Measurements from ENCODE around the gene HTR1A.

The HTR1A gene

GRCh38 chr5:63962279-63962678 is at the start of gene HTR1A:
HTR1A (minus strand) TSS chr5:63962445; CDS start chr5:63961719, 726 bp downstream.
- DNase-seq = no peak

DNA sequence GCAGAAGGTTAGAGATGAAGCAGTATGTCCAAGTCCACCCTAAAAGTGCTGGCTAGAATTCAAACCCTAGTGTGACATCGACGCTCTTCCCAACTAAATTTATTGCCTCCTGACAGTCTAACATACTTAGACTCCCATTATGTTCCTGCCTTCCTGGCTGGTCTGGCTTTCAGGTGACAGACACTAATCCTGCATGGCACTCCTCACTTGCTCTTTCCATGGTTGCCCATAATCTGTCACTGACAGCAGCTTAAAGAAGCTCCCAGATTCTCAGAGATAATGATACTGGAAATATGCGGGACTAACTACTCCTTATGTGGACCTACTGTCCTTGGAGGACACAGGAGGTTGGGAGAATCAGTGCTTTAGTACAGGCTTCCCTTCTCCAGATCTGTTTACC is 41.7 kb upstream of the HTR1A start:
- no peak for DNase-seq

DNA sequence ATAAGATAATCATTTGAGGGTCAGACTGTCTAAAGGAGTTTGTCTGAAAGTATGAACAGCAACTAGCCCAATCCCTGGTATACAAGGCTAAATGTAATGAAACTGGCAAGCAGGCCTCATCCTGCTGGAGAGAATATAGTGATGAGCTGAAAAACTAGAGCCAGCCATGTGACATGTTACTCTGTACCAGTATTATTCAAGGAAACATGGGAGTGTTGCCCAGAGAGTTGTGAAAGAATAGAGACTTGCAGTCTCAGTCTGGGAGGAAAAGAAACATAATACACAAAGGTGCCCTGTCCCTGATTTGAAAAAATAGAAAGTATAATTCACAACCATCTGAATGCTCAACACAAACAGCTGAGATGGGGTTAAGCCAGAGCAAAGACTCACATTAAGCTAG is 37.9 kb upstream of the HTR1A start:
- DNase-seq = no peak

GRCh38 chr5:63987053-63987452 is 24.8 kb upstream of the HTR1A start:
- no peak for DNase-seq

GRCh38 chr5:63981864-63982263 is 19.6 kb upstream of the HTR1A start:
- DNase-seq = no peak

DNA sequence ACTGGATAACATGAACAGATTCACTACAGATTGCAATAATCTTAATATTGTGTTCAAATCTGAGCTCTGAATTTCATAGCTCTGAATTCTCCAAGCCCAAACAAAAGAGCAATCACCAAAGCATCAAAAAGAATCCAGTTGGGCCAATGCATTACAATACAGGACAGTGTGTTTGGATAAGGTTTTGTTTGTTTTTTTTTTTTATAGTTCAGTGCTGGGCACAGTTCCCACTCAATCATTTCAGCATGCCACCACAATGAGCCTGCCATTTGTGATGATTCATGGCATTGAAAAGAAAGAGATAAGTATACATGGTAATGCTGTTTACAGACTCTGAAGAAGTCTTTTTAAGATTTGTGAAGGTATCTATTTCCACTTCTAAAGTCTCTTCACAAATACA is 1.7 kb upstream of the HTR1A start:
- DNase-seq = no peak

GRCh38 chr5:63963080-63963735 is 963 bp upstream of the HTR1A start:
- no peak for DNase-seq

- DNase-seq = no peak
These were observed 565 bp downstream of the HTR1A start for GRCh38 chr5:63961598-63962161.

- DNase-seq = no peak
These were observed 1.1 kb downstream of the HTR1A start for GRCh38 chr5:63961125-63961597.

GRCh38 chr5:63960646-63961045 is 1.6 kb downstream of the HTR1A start:
- DNase-seq = no peak

DNA sequence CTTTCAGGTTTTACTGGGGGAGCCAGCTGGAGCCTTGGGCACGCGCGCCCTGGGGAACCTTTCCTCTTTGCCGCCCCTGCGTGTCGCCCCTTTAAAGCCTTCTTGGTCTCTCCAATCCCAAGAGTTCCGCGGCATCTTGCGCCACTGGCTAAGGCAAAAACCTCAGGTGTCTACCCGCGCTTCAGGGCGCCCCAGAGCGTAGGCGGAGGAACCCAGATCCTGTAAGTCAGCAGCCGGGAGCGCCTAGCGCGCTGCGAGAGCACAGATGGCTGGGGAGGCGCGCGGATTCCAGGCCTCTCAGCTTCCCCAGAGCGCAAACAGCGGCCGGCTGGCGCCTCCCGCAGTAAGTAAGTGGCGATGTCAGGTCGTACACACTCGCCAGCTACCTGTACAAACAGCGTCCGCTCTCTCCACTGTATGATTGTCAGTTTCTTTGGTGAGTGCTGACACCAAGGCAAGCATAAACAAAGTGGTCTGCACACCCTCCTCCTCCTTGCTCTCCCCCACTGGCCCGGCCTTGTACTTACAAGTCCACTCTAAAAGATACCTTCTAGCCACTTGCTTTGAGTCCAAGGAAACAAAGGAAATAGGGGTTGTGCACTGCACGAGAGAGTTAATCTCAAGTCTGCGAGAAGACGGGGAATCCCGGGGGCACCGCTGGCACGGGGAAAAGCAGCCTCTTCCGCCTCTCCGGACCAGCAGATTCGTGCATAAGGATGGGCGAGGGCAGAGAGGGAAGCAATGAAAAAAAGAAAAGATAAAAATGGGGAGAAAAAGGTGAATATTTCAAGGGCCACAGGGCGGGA is 2.9 kb downstream of the HTR1A start:
- no peak for DNase-seq

DNA sequence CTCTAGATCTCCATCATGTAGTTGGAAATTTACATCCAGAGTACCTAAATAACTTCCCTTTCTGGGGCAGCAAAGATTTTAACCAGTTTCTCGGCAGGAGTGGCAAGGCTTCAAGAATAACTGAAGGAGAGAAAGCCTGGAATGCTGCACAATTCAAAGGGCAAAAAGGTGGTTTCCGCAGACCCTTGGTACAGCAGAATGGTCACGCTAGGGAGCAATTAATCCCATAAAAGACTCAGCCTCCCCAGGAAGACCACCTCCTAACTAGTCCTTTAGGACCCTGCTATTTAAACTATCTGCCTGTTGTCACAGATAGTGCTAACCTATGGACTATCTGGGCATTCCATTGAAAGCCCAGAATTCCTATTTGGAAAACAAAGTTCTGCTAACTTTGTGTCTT is 3.6 kb downstream of the HTR1A start:
- DNase-seq = no peak

DNA sequence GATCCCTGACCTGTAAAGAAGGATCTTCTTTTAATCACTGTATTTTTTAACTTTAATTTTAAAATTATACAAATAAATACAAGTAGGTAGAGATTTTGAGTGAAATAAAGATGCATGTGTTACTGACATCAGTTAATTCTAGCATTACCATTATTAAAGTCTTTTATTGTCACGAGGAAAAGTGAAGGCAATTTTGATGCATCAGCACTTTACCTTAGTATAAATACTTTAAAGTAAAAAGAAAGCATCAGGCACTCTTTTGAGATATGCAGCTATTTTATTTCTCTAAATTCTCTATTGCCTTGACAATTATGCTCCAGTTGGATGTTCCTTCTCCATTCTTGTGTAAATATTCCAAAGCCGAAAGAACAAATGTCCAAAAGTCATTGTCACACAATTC is 4.6 kb downstream of the HTR1A start:
- no peak for DNase-seq

GRCh38 chr5:63953217-63953616 is 9.0 kb downstream of the HTR1A start:
- no peak for DNase-seq

DNA sequence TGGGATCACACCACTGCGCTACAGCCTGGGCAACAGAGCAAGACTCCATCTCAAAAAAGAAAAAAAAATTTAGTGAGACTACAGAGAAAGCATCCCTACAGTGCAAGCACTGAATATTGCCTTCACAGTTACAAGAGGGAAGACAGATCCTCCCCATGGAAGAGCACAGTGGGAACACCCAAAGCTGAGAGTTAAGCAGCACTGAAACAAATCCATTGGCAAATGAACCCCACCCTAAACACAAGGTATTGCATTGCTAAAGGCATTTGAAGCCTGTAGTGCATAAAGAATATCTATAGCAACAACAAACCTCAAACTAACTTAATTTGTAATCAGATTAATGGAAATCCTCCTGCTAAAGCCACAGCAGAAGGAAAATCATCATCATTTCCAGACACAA is 27.1 kb downstream of the HTR1A start:
- no peak for DNase-seq

- no peak for DNase-seq
These were observed 30.4 kb downstream of the HTR1A start for GRCh38 chr5:63931836-63932235.

DNA sequence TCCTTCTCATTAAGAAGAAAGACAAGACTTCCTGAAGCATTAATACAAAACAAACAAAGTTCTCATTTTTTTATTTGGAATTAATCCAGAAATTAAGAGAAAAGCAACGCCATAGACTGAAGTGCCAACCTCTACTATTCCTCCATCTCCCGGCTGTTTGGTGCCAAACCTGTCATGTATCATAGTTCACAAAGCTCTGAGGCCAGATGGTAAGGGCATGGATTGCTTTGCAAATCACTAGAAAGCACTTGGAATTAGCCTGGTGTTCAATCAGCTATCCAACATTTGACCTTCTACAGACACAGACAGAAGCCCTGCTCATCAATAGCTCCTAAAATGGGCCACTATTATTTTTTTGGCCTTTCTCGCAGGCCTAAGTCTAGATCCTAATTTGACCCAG is 33.8 kb downstream of the HTR1A start:
- no peak for DNase-seq

DNA sequence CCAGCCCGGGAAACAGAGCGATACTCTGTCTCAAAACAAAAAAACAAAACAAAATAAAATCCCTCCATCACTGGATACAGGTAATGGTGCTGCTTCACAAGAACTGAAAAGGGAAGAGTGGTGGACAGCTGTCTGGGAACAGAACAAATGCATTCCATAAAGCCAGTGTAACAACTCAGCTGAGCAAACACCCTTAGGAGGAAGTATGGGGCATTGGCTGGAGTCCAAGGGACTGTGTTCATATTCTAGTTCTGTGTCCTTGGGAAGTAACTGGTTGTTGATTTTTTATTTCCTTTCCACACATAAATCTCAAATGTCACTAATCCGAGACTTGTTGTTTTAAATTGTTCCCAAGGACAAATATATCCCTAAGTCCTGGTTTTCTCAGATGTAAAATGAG is 38.3 kb downstream of the HTR1A start:
- no peak for DNase-seq

- no peak for DNase-seq
These were observed 42.3 kb downstream of the HTR1A start for GRCh38 chr5:63919763-63920478.

- DNase-seq = no peak
These were observed 45.5 kb downstream of the HTR1A start for GRCh38 chr5:63916786-63917185.

- no peak for DNase-seq
These were observed 50.4 kb downstream of the HTR1A start for GRCh38 chr5:63911871-63912270.
